Measurements from ENCODE around the gene CBFA2T2.
"Not testable (repeated sequence)": the region's sequence is repeated elsewhere in the genome, so short reads cannot be mapped to it uniquely, and the experiment has no call there.

The CBFA2T2 gene

GRCh38 chr20:33460711-33461110, 29.2 kb upstream of the CBFA2T2 start:
- Mint-ChIP-seq H3K27ac (no peak overlapping the region), H3K4me3 (no peak overlapping the region), H3K9me3 (no peaks in the 10 kb centered on the region), H3K4me1 (ENCODE audit: low read depth) (no peaks in the 10 kb centered on the region), H3K27me3 (ENCODE audit: low read depth) (no peaks in the 10 kb centered on the region), H3K36me3 (ENCODE audit: low read depth) (no peaks in the 10 kb centered on the region)
- DNase-seq (ENCODE audit: low spot score): no peak

- DNase-seq (ENCODE audit: low spot score): no peak
- no peak overlapping the region for H3K4me3 Mint-ChIP-seq
- H3K27ac Mint-ChIP-seq: no peak overlapping the region
Measured at GRCh38 chr20:33463332-33464101, 26.4 kb upstream of the CBFA2T2 start.

GRCh38 chr20:33464759-33465158, 25.1 kb upstream of the CBFA2T2 start:
- DNase-seq (ENCODE audit: low spot score); H3K9me3 Mint-ChIP-seq: not testable (repeated sequence)

More at GRCh38 chr20:33463332-33464101, 26.4 kb upstream of the CBFA2T2 start:
- Mint-ChIP-seq H3K4me1 (ENCODE audit: low read depth) (no peaks in the 10 kb centered on the region), H3K9me3 (no peaks in the 10 kb centered on the region), H3K27me3 (ENCODE audit: low read depth) (no peaks in the 10 kb centered on the region), H3K36me3 (ENCODE audit: low read depth) (no peaks in the 10 kb centered on the region)

GRCh38 chr20:33465481-33466302, 24.2 kb upstream of the CBFA2T2 start:
- no peaks in the 10 kb centered on the region for H3K4me1 Mint-ChIP-seq (ENCODE audit: low read depth)
- H3K36me3 Mint-ChIP-seq (ENCODE audit: low read depth): no peaks in the 10 kb centered on the region
- H3K9me3 Mint-ChIP-seq: no peaks in the 10 kb centered on the region
- no peak overlapping the region for H3K27ac Mint-ChIP-seq
- no peak for DNase-seq (ENCODE audit: low spot score)
- no peaks in the 10 kb centered on the region for H3K27me3 Mint-ChIP-seq (ENCODE audit: low read depth)
- H3K4me3 Mint-ChIP-seq: no peak overlapping the region

More at GRCh38 chr20:33464759-33465158, 25.1 kb upstream of the CBFA2T2 start:
- H3K36me3 Mint-ChIP-seq (ENCODE audit: low read depth); H3K27me3 Mint-ChIP-seq (ENCODE audit: low read depth); H3K4me3 Mint-ChIP-seq; H3K27ac Mint-ChIP-seq; H3K4me1 Mint-ChIP-seq (ENCODE audit: low read depth): not testable (repeated sequence)

- no peaks in the 10 kb centered on the region for H3K27me3 Mint-ChIP-seq (ENCODE audit: low read depth)
- no peak overlapping the region for H3K4me3 Mint-ChIP-seq
- H3K27ac Mint-ChIP-seq: no peak overlapping the region
- H3K4me1 Mint-ChIP-seq (ENCODE audit: low read depth): no peaks in the 10 kb centered on the region
- no peaks in the 10 kb centered on the region for H3K9me3 Mint-ChIP-seq
- H3K36me3 Mint-ChIP-seq (ENCODE audit: low read depth): no peaks in the 10 kb centered on the region
- DNase-seq (ENCODE audit: low spot score): no peak
Measured at GRCh38 chr20:33466303-33466646, 23.6 kb upstream of the CBFA2T2 start.

GRCh38 chr20:33470457-33470856, 19.4 kb upstream of the CBFA2T2 start:
- no peaks in the 10 kb centered on the region for H3K9me3 Mint-ChIP-seq
- H3K36me3 Mint-ChIP-seq (ENCODE audit: low read depth): no peaks in the 10 kb centered on the region
- no peak overlapping the region for H3K27ac Mint-ChIP-seq
- DNase-seq (ENCODE audit: low spot score): no peak
- H3K4me3 Mint-ChIP-seq: no peak overlapping the region
- H3K4me1 Mint-ChIP-seq (ENCODE audit: low read depth): no peaks in the 10 kb centered on the region
- H3K27me3 Mint-ChIP-seq (ENCODE audit: low read depth): no peaks in the 10 kb centered on the region

GRCh38 chr20:33470866-33471265, 19.0 kb upstream of the CBFA2T2 start:
- no peak for DNase-seq (ENCODE audit: low spot score)
- Mint-ChIP-seq H3K4me3 (no peak overlapping the region), H3K27ac (no peak overlapping the region), H3K9me3 (no peaks in the 10 kb centered on the region), H3K27me3 (ENCODE audit: low read depth) (no peaks in the 10 kb centered on the region), H3K4me1 (ENCODE audit: low read depth) (no peaks in the 10 kb centered on the region), H3K36me3 (ENCODE audit: low read depth) (no peaks in the 10 kb centered on the region)

GRCh38 chr20:33472868-33473435, 16.9 kb upstream of the CBFA2T2 start:
- no peak for DNase-seq (ENCODE audit: low spot score)
- Mint-ChIP-seq H3K36me3 (ENCODE audit: low read depth) (no peaks in the 10 kb centered on the region), H3K4me1 (ENCODE audit: low read depth) (no peaks in the 10 kb centered on the region)

GRCh38 chr20:33474097-33474873, 15.6 kb upstream of the CBFA2T2 start:
- Mint-ChIP-seq H3K4me3 (no peak overlapping the region), H3K4me1 (ENCODE audit: low read depth) (no peaks in the 10 kb centered on the region), H3K27ac (no peak overlapping the region), H3K9me3 (no peaks in the 10 kb centered on the region), H3K27me3 (ENCODE audit: low read depth) (no peaks in the 10 kb centered on the region), H3K36me3 (ENCODE audit: low read depth) (no peaks in the 10 kb centered on the region)
- no peak for DNase-seq (ENCODE audit: low spot score)

More at GRCh38 chr20:33472868-33473435, 16.9 kb upstream of the CBFA2T2 start:
- Mint-ChIP-seq H3K27me3 (ENCODE audit: low read depth) (no peaks in the 10 kb centered on the region), H3K27ac (no peak overlapping the region), H3K9me3 (no peaks in the 10 kb centered on the region), H3K4me3 (no peak overlapping the region)

- H3K36me3 Mint-ChIP-seq (ENCODE audit: low read depth): no peaks in the 10 kb centered on the region
- DNase-seq (ENCODE audit: low spot score): no peak
- no peak overlapping the region for H3K27ac Mint-ChIP-seq
- no peak overlapping the region for H3K4me3 Mint-ChIP-seq
- H3K27me3 Mint-ChIP-seq (ENCODE audit: low read depth): no peaks in the 10 kb centered on the region
- H3K4me1 Mint-ChIP-seq (ENCODE audit: low read depth): no peaks in the 10 kb centered on the region
- H3K9me3 Mint-ChIP-seq: no peaks in the 10 kb centered on the region
Measured at GRCh38 chr20:33474963-33475362, 14.9 kb upstream of the CBFA2T2 start.

GRCh38 chr20:33475381-33476152, 14.3 kb upstream of the CBFA2T2 start:
- Mint-ChIP-seq H3K9me3 (no peaks in the 10 kb centered on the region), H3K4me1 (ENCODE audit: low read depth) (no peaks in the 10 kb centered on the region), H3K4me3 (no peak overlapping the region), H3K27me3 (ENCODE audit: low read depth) (no peaks in the 10 kb centered on the region), H3K36me3 (ENCODE audit: low read depth) (no peaks in the 10 kb centered on the region), H3K27ac (no peak overlapping the region)
- DNase-seq (ENCODE audit: low spot score): no peak

GRCh38 chr20:33477386-33478234, 12.3 kb upstream of the CBFA2T2 start:
- Mint-ChIP-seq H3K27me3 (ENCODE audit: low read depth) (no peaks in the 10 kb centered on the region), H3K9me3 (no peaks in the 10 kb centered on the region), H3K27ac (no peak overlapping the region), H3K4me1 (ENCODE audit: low read depth) (no peaks in the 10 kb centered on the region), H3K36me3 (ENCODE audit: low read depth) (no peaks in the 10 kb centered on the region), H3K4me3 (no peak overlapping the region)
- no peak for DNase-seq (ENCODE audit: low spot score)

All from T-helper 2 cell treated with Interferon-gamma antibody and Interleukin-4, amounts not matched to agents 5 μg/mL and 100 μg/mL, for 36 hours (primary cell).